GM21367 (cell line): ENCODE results near the gene C10orf88.

Experiments
- ATAC-seq: cut with Tn5 transposase; IDR thresholded peaks from one replicate; pipeline ENCODE4 v1.9.1; 2021; ENCODE audit not compliant: unreplicated experiment

Gene C10orf88, protein sequence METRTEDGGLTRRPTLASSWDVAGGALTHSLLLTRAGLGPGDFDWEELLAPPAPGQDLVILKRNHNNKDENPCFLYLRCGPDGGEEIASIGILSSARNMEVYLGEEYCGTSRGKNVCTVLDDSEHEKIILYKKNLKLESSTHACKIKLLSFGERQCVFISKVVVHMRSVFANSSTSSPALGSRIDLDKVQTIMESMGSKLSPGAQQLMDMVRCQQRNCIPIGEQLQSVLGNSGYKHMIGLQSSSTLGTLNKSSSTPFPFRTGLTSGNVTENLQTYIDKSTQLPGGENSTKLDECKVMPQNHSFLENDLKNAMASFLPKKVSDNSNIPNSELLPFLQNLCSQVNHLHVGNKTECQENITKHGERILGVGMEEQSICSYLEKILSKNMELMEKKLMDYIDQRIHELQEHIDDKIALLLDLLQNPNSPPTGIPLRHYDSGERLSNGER

DNA sequence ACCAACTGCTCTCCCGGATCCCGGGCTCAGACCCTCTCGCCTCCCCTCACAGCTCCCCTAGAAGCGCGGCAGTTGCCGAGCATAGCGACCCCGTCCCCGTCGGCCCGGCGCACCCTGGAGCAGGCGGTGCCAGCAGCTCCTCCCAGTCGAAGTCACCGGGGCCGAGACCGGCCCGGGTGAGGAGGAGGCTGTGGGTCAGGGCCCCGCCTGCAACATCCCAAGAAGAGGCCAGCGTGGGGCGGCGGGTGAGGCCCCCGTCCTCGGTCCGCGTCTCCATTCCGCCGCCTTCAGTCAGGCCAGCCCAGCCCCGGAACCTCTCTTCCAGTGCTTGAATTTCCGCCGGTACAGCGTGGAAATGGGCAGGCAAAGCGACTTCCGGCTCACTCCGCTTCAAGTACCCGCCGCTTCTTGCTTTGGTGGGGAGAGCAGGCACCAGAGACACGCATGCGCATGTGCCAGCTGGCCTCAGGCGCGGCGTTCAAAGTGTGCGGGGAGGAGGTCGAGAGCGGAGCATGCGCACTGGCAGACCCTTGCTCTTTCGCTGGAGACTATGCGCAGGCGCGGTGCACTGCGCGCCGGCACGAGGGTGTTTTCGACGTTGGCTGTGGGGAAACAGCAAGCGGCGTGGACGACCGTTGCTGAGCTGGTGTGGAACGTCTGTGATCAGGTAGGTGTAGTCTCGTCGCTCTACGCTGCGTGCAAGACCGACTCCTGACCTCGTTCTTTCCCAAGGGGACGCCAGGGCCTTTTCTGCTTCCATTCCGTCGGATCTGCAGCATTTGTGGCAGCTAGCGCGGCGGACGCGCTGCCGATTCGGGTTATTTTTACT, at the start of gene C10orf88:
Gene C10orf88 (minus strand): TSS at position 326 of the 829 bp plus-strand sequence. CDS start 49 bp downstream, at position 277.
- peak; percentile 98 for ATAC-seq

GRCh38 chr10:123001370-123001769, 47.3 kb upstream of the C10orf88 start:
- ATAC-seq, result no peak

- no peak for ATAC-seq
Measured at GRCh38 chr10:123000155-123000554, 46.1 kb upstream of the C10orf88 start.

GRCh38 chr10:122999347-122999746, 45.3 kb upstream of the C10orf88 start:
- no peak for ATAC-seq

- no peak for ATAC-seq
Measured at GRCh38 chr10:122998934-122999333, 44.9 kb upstream of the C10orf88 start.

DNA sequence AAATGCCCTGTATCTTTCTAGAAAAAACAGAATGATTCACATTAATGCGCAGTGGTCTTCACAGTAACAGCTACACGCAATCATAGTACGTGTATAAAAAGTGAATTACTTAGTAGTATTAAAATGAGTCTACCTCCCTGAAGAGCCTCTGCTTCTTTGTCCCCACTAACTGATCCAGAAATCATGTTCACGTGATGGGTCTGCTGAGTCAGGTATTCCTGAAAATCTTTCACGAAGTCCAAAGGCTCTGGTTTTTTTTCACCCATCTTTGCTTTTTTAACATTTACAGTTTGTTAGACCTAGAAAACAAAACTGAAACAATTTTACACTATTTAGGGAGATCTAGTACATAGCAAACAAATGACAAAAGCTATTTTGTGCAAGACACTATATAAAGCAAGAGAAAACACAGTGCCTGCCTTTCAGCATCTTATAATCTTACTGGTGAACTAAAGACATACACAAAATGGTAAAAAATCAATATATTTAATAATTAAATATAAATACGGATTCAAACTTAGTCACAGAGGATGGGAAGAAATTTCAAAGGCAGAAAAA, 44.4 kb upstream of the C10orf88 start:
- ATAC-seq, result no peak

DNA sequence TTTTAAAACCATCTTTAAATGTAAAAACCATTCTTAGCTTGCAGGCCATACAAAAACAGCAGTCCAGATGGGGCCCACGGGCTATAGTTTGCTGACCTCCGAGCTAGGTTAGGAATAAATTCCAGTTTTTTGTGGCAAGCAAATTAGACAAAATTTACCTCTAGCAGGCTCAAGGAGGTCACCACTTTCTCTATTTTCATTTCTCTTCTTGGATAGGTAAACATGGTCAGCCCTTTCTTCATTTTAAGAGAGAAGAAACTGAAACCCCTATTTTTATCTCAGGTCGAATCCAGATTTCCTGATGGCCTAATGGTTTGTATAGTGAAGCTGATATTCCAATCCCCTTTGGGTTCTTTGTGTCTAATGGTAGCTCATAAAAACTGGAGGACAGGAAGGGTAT, 43.8 kb upstream of the C10orf88 start:
- peak; percentile 47 for ATAC-seq

GRCh38 chr10:122995936-122996335, 41.9 kb upstream of the C10orf88 start:
- ATAC-seq, result no peak

GRCh38 chr10:122993797-122994336, 39.8 kb upstream of the C10orf88 start:
- ATAC-seq, result no peak

DNA sequence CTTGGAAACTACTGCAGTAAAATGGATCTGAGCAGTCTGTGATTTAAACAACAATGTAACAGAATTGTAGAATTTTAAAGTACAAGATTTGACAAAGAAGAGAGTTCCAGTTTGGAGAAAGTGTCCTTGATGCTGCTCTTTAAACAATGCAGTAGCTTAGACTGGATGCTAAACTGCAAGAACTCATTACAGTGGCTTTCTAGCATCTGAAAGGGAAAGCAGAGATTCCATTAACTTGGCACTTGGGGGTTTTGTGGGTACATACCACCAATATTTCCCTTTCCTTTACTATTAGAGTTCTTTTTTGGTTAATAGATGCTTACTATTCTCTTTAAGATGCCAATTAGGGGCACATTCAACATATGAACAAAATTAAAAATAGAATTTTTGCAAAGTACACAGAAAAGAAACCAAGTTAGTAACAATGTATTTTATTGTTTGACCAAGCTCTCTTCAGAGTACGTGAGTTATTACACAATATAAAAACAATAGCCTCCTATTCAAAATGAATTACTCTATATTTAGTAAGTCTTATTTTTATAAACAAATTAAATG, 38.1 kb upstream of the C10orf88 start:
- ATAC-seq, result no peak

- ATAC-seq, result no peak
Measured at GRCh38 chr10:122990278-122990677, 36.3 kb upstream of the C10orf88 start.

DNA sequence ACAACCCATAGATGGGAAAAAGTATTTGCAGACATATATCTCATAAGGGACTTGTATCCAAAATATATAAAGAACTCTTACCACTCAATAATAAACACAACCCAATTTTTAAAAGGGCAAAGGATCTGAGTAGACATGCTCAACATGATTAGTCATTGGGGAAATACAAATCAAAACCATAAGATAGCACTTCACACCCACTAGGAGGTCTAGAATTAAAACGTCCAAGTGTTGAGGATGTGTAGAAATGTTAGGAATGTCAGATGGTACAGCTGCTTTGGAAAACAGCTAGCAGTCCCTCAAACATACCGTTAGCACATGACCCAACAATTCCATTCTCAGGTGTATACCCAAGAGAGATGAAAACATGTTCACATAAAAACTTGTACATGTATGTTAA, 34.5 kb upstream of the C10orf88 start:
- no peak for ATAC-seq

DNA sequence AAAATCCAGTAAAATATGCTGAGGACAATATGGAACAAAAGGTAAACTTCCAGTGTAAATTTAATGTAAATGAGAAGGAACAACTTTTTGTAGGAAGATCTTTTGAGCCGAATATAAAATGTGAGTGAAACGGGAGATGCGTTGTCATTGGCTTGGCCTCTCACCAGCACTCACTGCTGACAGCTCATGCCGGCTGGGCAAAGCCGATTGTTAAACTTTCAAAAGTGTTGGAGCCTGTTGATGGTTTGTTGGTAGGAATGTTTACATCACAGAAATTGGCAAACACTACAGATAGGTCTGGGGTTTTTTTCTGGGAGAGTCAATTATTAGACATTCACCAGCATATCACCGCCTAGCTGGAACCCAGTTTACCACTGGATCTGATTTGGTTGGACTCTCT, 32.3 kb upstream of the C10orf88 start:
- ATAC-seq, result no peak

GRCh38 chr10:122984708-122985107, 30.7 kb upstream of the C10orf88 start:
- ATAC-seq, result no peak

DNA sequence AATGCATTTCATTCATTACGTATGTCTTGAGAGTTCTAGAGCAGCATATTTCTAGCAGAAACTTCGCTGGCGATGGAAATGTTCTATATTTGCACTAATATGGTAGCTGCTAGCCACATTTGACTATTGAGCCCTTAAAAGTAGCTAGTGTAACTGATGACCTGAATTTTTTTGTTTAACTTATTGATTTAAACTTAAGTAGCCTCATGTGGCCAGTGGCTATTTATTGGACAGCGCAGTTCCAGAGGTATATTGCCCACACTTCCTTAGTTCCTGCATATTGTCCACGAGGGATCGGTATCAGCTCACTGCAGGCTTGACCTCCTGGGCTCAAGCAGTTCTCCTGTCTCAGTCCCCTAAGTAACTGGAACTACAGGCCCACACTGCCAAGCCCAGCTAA, 29.9 kb upstream of the C10orf88 start:
- ATAC-seq, result no peak

- ATAC-seq, result no peak
Measured at GRCh38 chr10:122981066-122981464, 27.0 kb upstream of the C10orf88 start.

- peak; percentile 91 for ATAC-seq
Measured at GRCh38 chr10:122980209-122981065, 26.4 kb upstream of the C10orf88 start, which contains the start of gene PSTK. Gene PSTK (plus strand): TSS chr10:122980401. CDS start chr10:122980480, 79 bp downstream.

DNA sequence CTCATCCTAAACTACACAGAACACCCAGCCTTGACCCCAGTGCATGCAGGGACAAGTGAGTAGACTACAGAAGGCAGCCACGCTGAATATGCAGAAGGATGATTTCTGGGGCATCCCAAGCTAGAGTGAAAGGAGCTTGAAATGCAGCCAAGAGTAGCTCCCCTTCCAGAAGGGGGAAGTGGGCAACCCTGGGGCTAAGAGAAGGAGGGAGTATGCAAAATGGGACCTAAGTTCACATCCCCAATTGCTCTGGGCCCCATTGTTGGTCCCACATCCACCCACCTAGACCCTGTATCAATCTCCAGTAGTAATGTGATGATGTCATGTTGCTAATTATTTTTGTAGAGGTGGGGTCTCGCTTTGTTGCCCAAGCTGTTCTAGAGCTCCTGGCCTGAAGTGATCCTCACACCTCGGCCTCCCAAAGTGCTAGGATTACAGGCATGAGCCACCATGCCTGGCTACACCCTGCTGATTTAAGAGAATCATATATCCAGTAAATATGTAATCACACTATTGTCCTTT, 20.6 kb upstream of the C10orf88 start:
- ATAC-seq, result no peak

- ATAC-seq, result no peak
Measured at GRCh38 chr10:122974023-122974422, 20.0 kb upstream of the C10orf88 start.

- no peak for ATAC-seq
Measured at GRCh38 chr10:122968698-122969097, 14.7 kb upstream of the C10orf88 start.
